Smooth muscle cell of the brain vasculature (primary cell): ENCODE results near the gene ZNF816.
"Not testable (repeated sequence)": the region's sequence is repeated elsewhere in the genome, so short reads cannot be mapped to it uniquely, and the experiment has no call there.

Source experiments
- DNase-seq: peaks from one replicate; pipeline ENCODE4 v3.0.0-alpha.2; 2012; ENCODE audit warnings: low read depth, low spot score

ZNF816 gene

GRCh38 chr19:52959613-52960295 is 2.9 kb downstream of the ZNF816 start:
- no peak for DNase-seq

- DNase-seq = no peak
Measured at GRCh38 chr19:52957591-52957990, 5.1 kb downstream of the ZNF816 start.

GRCh38 chr19:52956917-52957316 is 5.8 kb downstream of the ZNF816 start:
- DNase-seq = no peak

GRCh38 chr19:52949422-52949821 is 13.3 kb downstream of the ZNF816 start:
- DNase-seq = no peak

- DNase-seq = no peak
Measured at GRCh38 chr19:52948025-52948770, 14.5 kb downstream of the ZNF816 start.

- DNase-seq = no peak
Measured at GRCh38 chr19:52946322-52947310, 16.1 kb downstream of the ZNF816 start.

- no peak for DNase-seq
Measured at GRCh38 chr19:52945652-52946321, 16.9 kb downstream of the ZNF816 start.

GRCh38 chr19:52944703-52945493 is 17.8 kb downstream of the ZNF816 start:
- DNase-seq = not testable (repeated sequence)

GRCh38 chr19:52943884-52944643 is 18.6 kb downstream of the ZNF816 start:
- no peak for DNase-seq

GRCh38 chr19:52943134-52943883 is 19.4 kb downstream of the ZNF816 start:
- no peak for DNase-seq

- no peak for DNase-seq
Measured at GRCh38 chr19:52942386-52943133, 20.1 kb downstream of the ZNF816 start.

- no peak for DNase-seq
Measured at GRCh38 chr19:52941941-52942385, 20.7 kb downstream of the ZNF816 start.

GRCh38 chr19:52941523-52941922 is 21.2 kb downstream of the ZNF816 start:
- not testable (repeated sequence) for DNase-seq

- DNase-seq = not testable (repeated sequence)
Measured at GRCh38 chr19:52940905-52941304, 21.8 kb downstream of the ZNF816 start.

- DNase-seq = no peak
Measured at GRCh38 chr19:52938761-52939160, 23.9 kb downstream of the ZNF816 start.

- DNase-seq = no peak
Measured at GRCh38 chr19:52936954-52937325, 25.7 kb downstream of the ZNF816 start.

- no peak for DNase-seq
Measured at GRCh38 chr19:52936151-52936953, 26.3 kb downstream of the ZNF816 start.
